HG03354 (cell line): ENCODE measurements around the gene PNPLA8.
"Not testable (repeated sequence)": the region's sequence is repeated elsewhere in the genome, so short reads cannot be mapped to it uniquely, and the experiment has no call there.

Experiments
- ATAC-seq: cut with Tn5 transposase; IDR thresholded peaks from one replicate; pipeline ENCODE4 v1.9.1; 2021; ENCODE audit warnings: mild to moderate bottlenecking; ENCODE audit not compliant: unreplicated experiment, poor library complexity, severe bottlenecking

PNPLA8 gene

GRCh38 chr7:108484137-108484536 lies 41.8 kb downstream of the PNPLA8 start:
- ATAC-seq = no peak

- ATAC-seq = no peak
These were observed 45.6 kb downstream of the PNPLA8 start for GRCh38 chr7:108480311-108480710.

- no peak for ATAC-seq
These were observed 46.2 kb downstream of the PNPLA8 start for GRCh38 chr7:108479751-108480150.

DNA sequence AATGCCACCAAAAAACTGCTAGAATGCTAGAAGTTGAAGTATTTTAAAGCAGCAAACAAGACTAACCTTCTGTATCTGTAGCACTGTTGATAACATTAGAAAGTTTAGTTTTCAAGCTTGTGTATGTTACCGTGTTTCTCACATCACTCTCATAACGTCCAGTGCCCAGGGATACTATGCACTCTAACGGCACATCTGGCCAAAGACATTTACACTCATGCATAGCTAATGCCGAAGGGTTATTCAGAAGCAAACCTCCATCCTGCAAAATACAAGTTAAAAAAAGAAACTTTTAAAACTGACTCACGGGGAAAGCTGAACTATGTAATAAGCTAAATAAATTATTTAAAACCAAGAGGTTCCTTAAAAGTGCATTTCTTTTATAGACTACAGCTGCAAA lies 46.8 kb downstream of the PNPLA8 start:
- no peak for ATAC-seq

DNA sequence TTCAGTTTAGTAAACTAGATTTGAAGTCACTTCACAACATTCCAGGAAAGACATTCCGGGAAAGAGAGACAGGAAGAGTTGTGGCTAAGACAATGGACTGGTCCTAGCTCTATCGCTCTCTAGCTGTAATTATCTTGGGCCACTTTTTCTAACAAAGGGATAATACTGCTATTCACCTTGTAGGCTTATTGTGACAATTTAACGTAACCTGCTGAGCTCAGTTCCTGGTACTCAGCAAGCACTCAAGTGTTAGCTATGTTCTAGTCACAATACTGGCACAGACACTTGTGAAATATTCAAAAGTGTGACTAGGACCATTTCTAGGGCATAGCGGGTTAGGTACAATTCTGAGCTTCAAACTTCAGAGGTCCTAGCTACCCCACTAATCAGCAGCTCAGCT lies 57.7 kb downstream of the PNPLA8 start:
- ATAC-seq = no peak

GRCh38 chr7:108467391-108467790 lies 58.5 kb downstream of the PNPLA8 start:
- no peak for ATAC-seq

GRCh38 chr7:108466322-108466721 lies 59.6 kb downstream of the PNPLA8 start:
- ATAC-seq = not testable (repeated sequence)

- ATAC-seq = no peak
These were observed 61.2 kb downstream of the PNPLA8 start for GRCh38 chr7:108464743-108465142.

GRCh38 chr7:108463613-108464012 lies 62.3 kb downstream of the PNPLA8 start:
- no peak for ATAC-seq

DNA sequence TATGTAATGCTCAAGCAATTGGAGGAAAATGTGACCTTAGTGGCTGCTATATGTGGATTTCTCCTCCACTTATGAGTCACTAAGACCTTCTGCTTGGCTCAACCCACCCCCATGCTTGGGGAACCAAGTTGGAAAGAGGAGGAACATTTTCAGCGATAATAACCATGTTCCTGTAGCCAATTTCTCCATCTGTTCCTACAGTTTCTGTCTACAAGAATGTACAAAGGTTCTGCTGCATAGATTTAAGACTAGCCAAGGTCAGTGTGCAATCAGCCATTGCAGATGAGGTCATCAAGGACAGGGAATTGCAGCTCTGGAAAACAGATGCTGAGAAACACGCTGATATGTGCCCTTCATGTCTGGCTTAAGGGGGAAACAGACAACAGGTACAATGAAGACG lies 64.1 kb downstream of the PNPLA8 start:
- ATAC-seq = no peak

DNA sequence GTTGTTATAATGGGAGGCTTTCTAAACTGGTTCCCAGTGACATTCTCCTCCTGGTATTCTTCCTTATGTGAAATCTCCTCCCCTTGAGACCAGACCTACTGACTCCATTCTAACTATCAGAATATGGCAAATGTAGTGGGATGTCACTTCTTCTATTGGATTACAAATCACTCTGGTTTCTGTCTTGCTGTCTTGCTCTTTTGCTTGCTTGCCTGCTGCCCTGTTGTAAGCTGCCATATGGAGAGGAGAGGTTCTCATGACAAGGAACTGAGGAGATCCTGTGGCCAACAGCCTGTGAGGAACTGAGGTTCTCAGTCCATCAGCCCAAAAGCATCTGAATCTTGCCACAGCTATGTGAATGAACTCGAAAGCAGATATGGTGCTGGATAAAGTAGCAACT lies 65.0 kb downstream of the PNPLA8 start:
- no peak for ATAC-seq

DNA sequence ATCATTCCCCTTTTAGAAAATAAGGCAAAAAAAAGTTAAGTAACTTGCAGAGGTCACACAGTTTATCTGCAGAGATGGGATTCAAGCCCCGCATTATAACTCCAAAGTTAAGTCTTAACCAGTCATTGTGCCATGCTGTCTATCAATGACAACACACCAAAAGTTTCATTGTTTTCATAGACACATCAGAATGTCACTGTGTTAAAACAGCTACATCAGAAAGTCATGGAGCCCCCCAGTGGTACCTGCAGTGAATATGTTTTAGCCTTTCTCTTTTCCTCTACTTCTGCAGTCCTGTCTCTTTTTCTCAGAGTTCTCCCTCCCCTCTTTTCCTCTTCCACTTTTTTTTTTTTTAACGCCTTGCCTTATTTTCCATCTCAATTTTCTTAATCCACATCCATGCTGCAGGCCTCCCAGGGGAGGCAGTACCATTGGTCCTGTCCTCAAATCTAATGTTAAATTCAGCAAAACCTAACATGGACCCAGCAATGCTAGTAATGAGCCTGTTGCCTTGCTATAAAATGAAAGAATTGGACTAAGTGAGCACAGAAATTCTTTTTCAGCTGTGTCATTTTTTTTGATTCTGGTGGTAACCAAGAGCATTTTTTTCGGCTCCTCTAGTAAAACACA lies 65.9 kb downstream of the PNPLA8 start:
- peak; percentile 44 for ATAC-seq

- ATAC-seq = no peak
These were observed 68.1 kb downstream of the PNPLA8 start for GRCh38 chr7:108457871-108458270.

- ATAC-seq = no peak
These were observed 68.9 kb downstream of the PNPLA8 start for GRCh38 chr7:108456845-108457540.

DNA sequence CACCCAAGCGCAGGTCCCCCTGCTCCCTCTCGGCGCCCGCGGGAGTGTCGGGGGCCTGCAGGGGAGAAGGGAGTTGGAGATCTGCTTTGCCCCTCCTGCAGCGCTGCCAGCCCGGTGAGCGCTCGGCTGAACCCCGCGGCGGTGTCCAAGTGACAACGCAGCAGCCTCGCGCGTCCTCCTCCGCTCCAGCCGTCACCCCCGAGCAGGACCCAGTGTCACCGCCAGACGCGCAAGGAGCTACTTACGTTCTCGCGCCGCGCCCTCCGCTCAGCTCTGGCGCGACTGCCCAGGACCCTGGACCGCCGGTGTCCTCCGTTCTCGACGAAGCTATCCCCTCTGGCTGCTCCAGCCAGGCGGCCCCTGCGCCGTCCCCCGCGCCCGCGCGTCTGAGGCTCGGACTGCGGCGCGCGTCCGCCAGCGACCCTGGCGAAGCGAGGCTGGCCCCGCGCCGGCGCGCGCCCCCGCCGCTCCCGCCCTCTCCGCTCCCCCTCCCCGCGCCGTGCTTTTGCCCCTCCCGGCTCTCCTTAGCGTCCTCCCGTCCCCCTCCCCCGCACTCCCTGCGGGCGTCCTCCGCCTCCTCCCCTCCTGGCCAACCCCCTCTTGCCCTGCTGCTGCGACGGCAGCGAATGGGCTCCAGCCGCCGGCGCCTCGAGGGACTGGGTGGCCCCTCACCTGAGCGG lies 69.8 kb downstream of the PNPLA8 start, which contains the start of gene NRCAM:
NRCAM (minus strand) TSS at position 439 of the 680 bp plus-strand sequence. CDS start 216,372 bp downstream, outside the sequence.
- ATAC-seq = peak; percentile 50

DNA sequence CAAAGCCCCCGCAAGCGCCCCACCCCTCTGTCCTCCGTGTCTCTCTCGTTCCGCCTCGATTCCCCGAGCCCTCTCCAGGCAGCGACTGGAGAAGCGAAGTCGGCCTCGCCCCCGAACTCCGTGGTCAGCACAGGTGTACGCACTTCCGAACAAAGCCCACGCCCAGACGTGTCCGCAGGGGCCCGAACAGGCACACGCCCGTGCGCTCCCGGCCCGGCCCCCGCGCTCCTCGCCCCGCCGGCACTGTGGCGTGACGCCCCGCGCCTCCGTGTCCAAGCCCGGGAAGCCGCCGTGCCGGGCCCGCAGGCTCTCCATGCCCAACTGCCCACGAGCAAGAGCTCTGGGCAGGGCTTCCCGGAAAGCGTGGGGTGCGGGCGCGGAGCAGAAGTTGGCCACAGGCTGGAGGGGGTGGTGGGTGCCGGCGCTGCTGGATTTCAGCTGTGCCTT lies 70.4 kb downstream of the PNPLA8 start:
- peak; percentile 11 for ATAC-seq

DNA sequence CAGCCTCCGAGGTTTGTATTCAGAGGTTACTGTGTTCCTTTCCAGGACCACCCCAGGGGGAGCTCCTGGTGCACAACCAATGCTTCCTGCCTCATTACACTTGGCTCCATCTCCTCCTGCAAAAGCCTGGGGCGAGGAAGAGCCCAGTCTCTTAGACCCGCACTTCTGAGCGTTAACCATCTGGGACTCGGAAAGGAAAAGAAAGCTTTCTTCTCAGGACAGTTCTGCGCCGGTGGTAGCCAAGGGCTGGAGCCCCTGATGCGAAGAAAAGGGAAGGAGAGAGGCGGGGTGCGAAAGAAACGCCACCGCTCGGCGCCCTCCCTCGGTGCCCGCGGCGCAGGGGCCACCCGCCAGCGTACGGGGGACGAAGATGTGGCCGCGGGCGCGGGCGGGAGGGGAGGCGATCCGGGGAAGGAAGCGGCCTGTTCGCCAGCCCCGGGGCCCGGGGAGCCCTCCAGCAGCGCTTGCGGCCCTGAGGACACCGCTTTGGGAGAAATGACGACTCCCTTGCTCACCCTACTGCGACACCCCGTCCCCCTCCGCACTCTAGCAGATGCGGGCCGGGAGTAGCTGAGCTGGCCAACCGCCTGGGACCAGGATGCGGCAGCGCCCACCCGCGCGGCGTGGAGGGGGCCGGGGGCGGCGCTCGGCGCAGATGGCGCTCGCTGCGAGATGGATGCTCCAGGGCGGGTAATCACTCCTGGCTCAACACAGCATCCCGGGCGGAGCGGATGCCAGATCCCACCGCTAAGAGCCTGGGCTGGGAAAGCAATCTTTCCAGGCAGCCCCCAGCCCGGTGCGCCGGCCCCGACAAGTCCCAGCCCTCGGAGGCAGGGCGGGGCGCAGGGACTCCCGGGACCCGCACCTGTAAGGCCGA lies 71.0 kb downstream of the PNPLA8 start:
- ATAC-seq = no peak

GRCh38 chr7:108454317-108454673 lies 71.6 kb downstream of the PNPLA8 start:
- no peak for ATAC-seq

- ATAC-seq = no peak
These were observed 72.6 kb downstream of the PNPLA8 start for GRCh38 chr7:108453320-108453719.

- peak; percentile 40 for ATAC-seq
These were observed 73.2 kb downstream of the PNPLA8 start for GRCh38 chr7:108452707-108453106.
